Suprapubic skin (tissue), 4 donors: ENCODE data around the gene MAN2B2. TPM values are rescaled to one million over a fixed set of nuclear protein-coding genes. Genes with fewer than 3 reads are reported as not detected.

Experiments
- DNase-seq, 2 donors: peaks; one replicate each; pipeline ENCODE4 v3.0.0-alpha.2; 2019; ENCODE audit warnings: low spot score in 2 of 2
- H3K27ac ChIP-seq: fragments of 200-600 bp; sonication (generic); one replicate; pipeline ENCODE4 v1.5.1; 2019
- H3K27me3 ChIP-seq: fragments of 200-600 bp; sonication (generic); one replicate; pipeline ENCODE4 v1.5.1; 2019
- H3K36me3 ChIP-seq: fragments of 200-600 bp; sonication (generic); one replicate; pipeline ENCODE4 v1.5.1; 2019
- H3K4me1 ChIP-seq: fragments of 200-600 bp; sonication (generic); one replicate; pipeline ENCODE4 v1.5.1; 2019
- H3K4me3 ChIP-seq: fragments of 200-600 bp; sonication (generic); one replicate; pipeline ENCODE4 v1.5.1; 2019; ENCODE audit warnings: mild to moderate bottlenecking
- H3K9me3 ChIP-seq: fragments of 200-600 bp; sonication (generic); one replicate; pipeline ENCODE4 v1.5.1; 2019
- EP300 ChIP-seq: sonication (generic); formaldehyde crosslinking; IDR thresholded peaks from one replicate; pipeline ENCODE4 v1.6.1; 2017; ENCODE audit warnings: antibody characterized with exemption
- POLR2A ChIP-seq, 2 donors: fragments of 450-650 bp; IDR thresholded peaks; one replicate each; pipeline ENCODE4 v1.6.1; 2017; ENCODE audit warnings: antibody characterized with exemption in 2 of 2, mild to moderate bottlenecking in 2 of 2, moderate library complexity in 2 of 2
- POLR2AphosphoS5 ChIP-seq, 3 donors: sonication (generic); formaldehyde crosslinking; IDR thresholded peaks; one replicate each; pipeline ENCODE4 v1.6.1; 2017; ENCODE audit warnings: antibody characterized with exemption in 3 of 3
- WGBS: methylation state at CpG from one replicate; pipeline ENCODE4 v1.1.5; 2018; 5-methylcytosine and 5-hydroxymethylcytosine counted together
- total RNA-seq, 4 donors: library from RNA; depleted of rRNA; stranded (reverse); fragments of >200 nt; gene quantifications; one replicate each; pipeline ENCODE4 v1.1.0, GENCODE V29; 2016
- TF ChIP-seq, protein P1 (sequence below), 2 donors: fragments of 200-600 bp in 1 of 2; fragments of 450-650 bp in 1 of 2; sonication (generic) in 1 of 2; IDR thresholded peaks; one replicate each; pipeline ENCODE4 v1.5.1; 2016 to 2019; ENCODE audit warnings: antibody characterized with exemption in 2 of 2, mild to moderate bottlenecking in 1 of 2, moderate library complexity in 1 of 2

Gene MAN2B2
- total RNA-seq, 4 donors from 2014 or later: 19.6 to 27.9 (median 25.2) TPM

- Histone ChIP-seq H3K36me3 (no peaks in the 10 kb centered on the region), H3K4me3 (no peak overlapping the region), H3K27me3 (peaks cover 51% of the 10 kb centered on the region), H3K27ac (no peak overlapping the region), H3K4me1 (no peaks in the 10 kb centered on the region), H3K9me3 (no peaks in the 10 kb centered on the region)
- WGBS: 69% methylated on average over 13 of the region's 13 CpGs
- no peak for TF ChIP-seq POLR2A (IDR thresholded peaks at IDR 0.05)
- TF ChIP-seq, protein P1, sequence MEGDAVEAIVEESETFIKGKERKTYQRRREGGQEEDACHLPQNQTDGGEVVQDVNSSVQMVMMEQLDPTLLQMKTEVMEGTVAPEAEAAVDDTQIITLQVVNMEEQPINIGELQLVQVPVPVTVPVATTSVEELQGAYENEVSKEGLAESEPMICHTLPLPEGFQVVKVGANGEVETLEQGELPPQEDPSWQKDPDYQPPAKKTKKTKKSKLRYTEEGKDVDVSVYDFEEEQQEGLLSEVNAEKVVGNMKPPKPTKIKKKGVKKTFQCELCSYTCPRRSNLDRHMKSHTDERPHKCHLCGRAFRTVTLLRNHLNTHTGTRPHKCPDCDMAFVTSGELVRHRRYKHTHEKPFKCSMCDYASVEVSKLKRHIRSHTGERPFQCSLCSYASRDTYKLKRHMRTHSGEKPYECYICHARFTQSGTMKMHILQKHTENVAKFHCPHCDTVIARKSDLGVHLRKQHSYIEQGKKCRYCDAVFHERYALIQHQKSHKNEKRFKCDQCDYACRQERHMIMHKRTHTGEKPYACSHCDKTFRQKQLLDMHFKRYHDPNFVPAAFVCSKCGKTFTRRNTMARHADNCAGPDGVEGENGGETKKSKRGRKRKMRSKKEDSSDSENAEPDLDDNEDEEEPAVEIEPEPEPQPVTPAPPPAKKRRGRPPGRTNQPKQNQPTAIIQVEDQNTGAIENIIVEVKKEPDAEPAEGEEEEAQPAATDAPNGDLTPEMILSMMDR (IDR thresholded peaks at IDR 0.05): no peak
- DNase-seq: no peak
These were observed 24.9 kb upstream of the MAN2B2 start for GRCh38 chr4:6549890-6550620.

- TF ChIP-seq EP300 (no peak), POLR2AphosphoS5 (IDR thresholded peaks at IDR 0.05) (no peak), POLR2A (IDR thresholded peaks at IDR 0.05) (no peak)
- TF ChIP-seq, protein P1 (IDR thresholded peaks at IDR 0.05): no peak
- DNase-seq: no peak
- peaks cover 54% of the 10 kb centered on the region for H3K27me3 ChIP-seq
- no peaks in the 10 kb centered on the region for H3K36me3 ChIP-seq
- H3K9me3 ChIP-seq: no peaks in the 10 kb centered on the region
- no peak overlapping the region for H3K27ac ChIP-seq
- no peaks in the 10 kb centered on the region for H3K4me1 ChIP-seq
- H3K4me3 ChIP-seq: no peak overlapping the region
- WGBS: 100% methylated on average over 3 of the region's 3 CpGs
These were observed 24.2 kb upstream of the MAN2B2 start for GRCh38 chr4:6550821-6551220.

DNA sequence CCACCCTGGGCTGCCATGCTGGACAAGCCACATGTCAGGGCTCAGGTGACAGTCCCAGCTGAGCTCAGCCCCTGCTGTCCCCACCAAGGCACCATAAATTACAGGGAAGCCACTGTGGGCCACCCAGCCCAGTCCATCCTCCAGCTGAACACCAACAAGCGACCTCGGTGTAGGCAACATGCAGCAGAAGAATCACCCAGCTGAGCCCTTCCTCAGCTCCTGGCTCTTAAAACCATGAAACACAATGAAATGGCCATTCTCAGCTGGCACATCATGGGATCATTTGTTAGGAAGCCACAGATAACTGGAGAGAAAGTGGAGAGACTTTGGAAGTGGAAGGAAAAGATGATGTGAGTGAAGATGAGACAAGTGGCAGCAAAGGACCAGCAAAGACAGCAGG lies 23.3 kb upstream of the MAN2B2 start:
- no peak overlapping the region for H3K4me3 ChIP-seq
- no peaks in the 10 kb centered on the region for H3K4me1 ChIP-seq
- H3K27me3 ChIP-seq: peaks cover 54% of the 10 kb centered on the region
- no peak overlapping the region for H3K27ac ChIP-seq
- WGBS: 96% methylated on average over 2 of the region's 2 CpGs
- H3K36me3 ChIP-seq: no peaks in the 10 kb centered on the region
- TF ChIP-seq POLR2A (IDR thresholded peaks at IDR 0.05): no peak
- TF ChIP-seq EP300: no peak
- TF ChIP-seq, protein P1 (IDR thresholded peaks at IDR 0.05): no peak
- TF ChIP-seq POLR2AphosphoS5 (IDR thresholded peaks at IDR 0.05): no peak
- no peaks in the 10 kb centered on the region for H3K9me3 ChIP-seq
- no peak for DNase-seq

GRCh38 chr4:6555519-6555918 lies 19.5 kb upstream of the MAN2B2 start:
- no peaks in the 10 kb centered on the region for H3K9me3 ChIP-seq
- no peak overlapping the region for H3K4me3 ChIP-seq
- no peaks in the 10 kb centered on the region for H3K36me3 ChIP-seq
- no peak for TF ChIP-seq POLR2A (IDR thresholded peaks at IDR 0.05)
- TF ChIP-seq, protein P1 (IDR thresholded peaks at IDR 0.05): no peak
- TF ChIP-seq POLR2AphosphoS5 (IDR thresholded peaks at IDR 0.05): no peak
- TF ChIP-seq EP300: no peak
- peaks cover 43% of the 10 kb centered on the region for H3K27me3 ChIP-seq
- DNase-seq: no peak
- H3K4me1 ChIP-seq: no peaks in the 10 kb centered on the region
- H3K27ac ChIP-seq: no peak overlapping the region
- 86% methylated on average over 7 of the region's 13 CpGs for WGBS

DNA sequence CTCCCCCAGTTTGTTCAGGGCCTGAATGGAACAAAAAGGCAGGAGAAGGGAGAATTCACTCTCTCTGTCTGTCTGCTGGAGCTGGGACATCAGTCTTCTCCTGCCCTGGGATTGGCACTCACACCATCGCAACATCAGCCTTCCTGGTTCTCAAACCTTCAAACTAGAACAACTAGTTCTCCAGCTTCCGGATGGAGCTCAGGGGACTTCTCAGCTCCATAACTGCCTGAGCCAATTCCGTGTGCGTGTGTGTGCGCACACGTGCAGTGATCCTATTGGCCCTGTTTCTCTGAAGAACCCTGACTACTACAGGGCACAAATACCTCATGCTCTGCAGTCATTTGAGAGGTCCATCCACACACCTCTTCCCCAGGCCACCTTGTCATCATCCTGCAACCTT lies 18.7 kb upstream of the MAN2B2 start:
- Histone ChIP-seq H3K4me1 (no peaks in the 10 kb centered on the region), H3K36me3 (no peaks in the 10 kb centered on the region), H3K27ac (no peak overlapping the region), H3K27me3 (peaks cover 36% of the 10 kb centered on the region), H3K9me3 (no peaks in the 10 kb centered on the region), H3K4me3 (no peak overlapping the region)
- WGBS: 48% methylated on average over 6 of the region's 6 CpGs
- no peak for TF ChIP-seq EP300
- no peak for TF ChIP-seq POLR2AphosphoS5 (IDR thresholded peaks at IDR 0.05)
- TF ChIP-seq, protein P1 (IDR thresholded peaks at IDR 0.05): no peak
- TF ChIP-seq POLR2A (IDR thresholded peaks at IDR 0.05): no peak
- DNase-seq: no peak
